GM12873 (cell line): Measurements from ENCODE around the gene DCLK1.

Experiments used
- CTCF ChIP-seq: IDR thresholded peaks from 2 replicates; pipeline ENCODE4 v1.5.1; 2012; ENCODE audit warnings: low read depth, mild to moderate bottlenecking, moderate library complexity, low read length, control low read depth; ENCODE audit not compliant: insufficient read depth; ENCODE audit errors: missing control alignments

DCLK1 gene

GRCh38 chr13:35761440-35762252 is 369.5 kb downstream of the DCLK1 start:
- no peak for TF ChIP-seq CTCF

DNA sequence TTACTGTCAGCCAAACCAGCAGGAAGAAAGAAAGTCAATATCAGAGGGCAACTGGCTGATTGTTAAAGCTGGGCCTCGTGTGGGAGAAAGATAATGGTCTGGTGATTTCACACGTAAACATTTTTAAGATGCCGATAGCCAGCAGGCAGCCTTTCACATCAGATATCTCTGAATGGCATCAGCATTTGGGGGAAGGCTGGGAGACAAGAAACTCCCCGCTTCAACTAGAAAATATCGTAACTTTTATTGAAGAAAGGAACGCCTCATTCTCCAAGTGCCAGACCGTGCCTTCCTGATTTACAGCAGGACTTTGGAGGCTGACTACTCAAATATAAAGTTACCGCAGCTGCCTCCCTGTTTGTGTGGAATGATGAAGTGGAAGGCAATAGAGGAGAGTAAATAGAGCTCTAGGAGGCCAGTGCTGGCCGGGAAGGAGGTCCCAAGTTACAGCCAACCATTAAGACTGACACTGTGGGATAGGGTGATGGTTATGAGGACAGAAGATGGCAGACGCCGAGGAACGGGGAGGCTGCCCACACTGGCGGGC is 370.4 kb downstream of the DCLK1 start:
- no peak for TF ChIP-seq CTCF

DNA sequence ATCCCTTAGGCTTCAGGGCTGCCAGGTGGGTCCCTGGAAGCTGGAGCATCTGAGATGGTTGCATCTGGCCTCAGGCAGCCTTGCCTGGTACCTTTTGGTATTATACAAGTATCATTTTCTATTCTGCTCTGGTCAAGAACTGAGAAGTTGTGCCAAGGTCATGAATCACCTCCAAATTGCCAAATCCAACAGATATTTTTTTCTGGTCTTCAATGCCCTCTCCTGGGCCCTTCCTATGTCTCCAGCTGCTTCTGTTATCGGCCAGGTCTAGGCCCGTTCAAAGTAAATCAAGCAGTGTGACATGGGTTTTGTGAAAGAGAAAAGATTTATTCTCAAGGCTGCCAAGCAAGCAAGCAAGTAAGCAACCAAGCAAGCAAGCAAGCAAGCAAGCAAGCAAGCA is 383.6 kb downstream of the DCLK1 start:
- no peak for TF ChIP-seq CTCF

GRCh38 chr13:35744566-35745178 is 386.5 kb downstream of the DCLK1 start:
- TF ChIP-seq CTCF, result no peak

DNA sequence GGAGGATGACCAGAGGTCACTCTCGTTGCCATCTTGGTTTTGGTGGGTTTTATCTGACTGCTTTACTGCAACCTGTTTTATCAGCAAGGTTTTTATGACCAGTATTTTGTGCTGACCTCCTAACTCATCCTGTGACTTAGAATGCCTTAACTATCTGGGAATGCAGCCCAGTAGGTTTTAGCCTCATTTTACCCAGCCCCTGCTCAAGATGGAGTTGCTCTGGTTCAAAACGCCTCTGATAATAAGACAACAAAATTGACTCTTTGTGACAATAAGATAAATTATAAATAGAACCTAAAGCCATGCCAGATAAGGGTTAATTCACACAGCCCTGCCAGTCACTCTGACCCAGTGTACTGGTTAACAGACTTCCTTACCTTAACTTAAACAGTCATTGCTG is 387.0 kb downstream of the DCLK1 start:
- TF ChIP-seq CTCF, result no peak

DNA sequence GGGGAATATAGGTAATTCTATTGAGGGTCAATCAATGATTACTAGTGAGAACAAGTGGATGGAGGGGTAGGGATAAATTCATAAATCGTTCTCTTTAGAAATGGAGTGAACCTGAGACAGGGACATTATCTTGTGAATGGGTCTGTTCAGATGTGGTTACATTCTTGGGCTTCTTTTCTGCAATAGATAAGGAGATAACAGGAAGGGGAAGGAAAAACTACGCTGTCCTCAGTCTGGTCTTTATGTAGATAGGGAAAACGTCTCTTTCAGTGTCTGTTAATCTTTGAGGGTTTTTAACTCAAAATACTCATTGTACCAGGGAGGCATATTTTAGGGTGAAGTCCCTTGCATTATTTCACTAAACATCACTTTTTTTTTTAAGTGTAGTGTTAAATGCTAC is 388.0 kb downstream of the DCLK1 start:
- no peak for TF ChIP-seq CTCF

- no peak for TF ChIP-seq CTCF
Measured at GRCh38 chr13:35741657-35742056, 389.5 kb downstream of the DCLK1 start.
